DND-41 (cell line): ENCODE results near the gene PHF21B.

ENCODE experiments used
- ATAC-seq: fragments of 200-7000 bp; cut with Tn5 transposase; 3 replicates; pipeline ENCODE4 v1.9.1; 2021; ENCODE audit warnings: low read depth; ENCODE audit not compliant: insufficient read depth
- DNase-seq: peaks from one replicate; pipeline ENCODE4 v3.0.0-alpha.2; 2020
- H2AFZ ChIP-seq: 2 replicates; pipeline ENCODE4 v1.6.0; 2012; ENCODE audit warnings: low read depth, low read length
- H3K27ac ChIP-seq: 2 replicates; pipeline ENCODE4 v1.5.1; 2012; ENCODE audit warnings: low read length, inconsistent platforms
- H3K27me3 ChIP-seq: fragments of 200-600 bp; sonication (generic); 2 replicates; pipeline ENCODE4 v1.6.0; 2012; ENCODE audit warnings: low read length, mild to moderate bottlenecking, inconsistent platforms; ENCODE audit not compliant: insufficient read depth, poor library complexity
- H3K36me3 ChIP-seq: 2 replicates; pipeline ENCODE4 v1.5.1; 2012; ENCODE audit warnings: low read length, inconsistent platforms; ENCODE audit not compliant: insufficient read depth
- H3K4me1 ChIP-seq: 2 replicates; pipeline ENCODE4 v1.5.1; 2012; ENCODE audit warnings: mild to moderate bottlenecking, low read length; ENCODE audit not compliant: insufficient read depth
- H3K4me2 ChIP-seq: 2 replicates; pipeline ENCODE4 v1.6.0; 2012; ENCODE audit warnings: mild to moderate bottlenecking, moderate library complexity, low read length, inconsistent platforms; ENCODE audit not compliant: insufficient read depth
- H3K4me3 ChIP-seq, 2 experiments: fragments of 200-600 bp in 1 of 2; shearing (Covaris generic) in 1 of 2; 2 replicates each; pipeline ENCODE4 v1.5.1; 2012 to 2016; ENCODE audit warnings: inconsistent platforms in 2 of 2, low read length in 2 of 2, mild to moderate bottlenecking in 2 of 2, low read depth in 1 of 2, moderate library complexity in 1 of 2
- H3K79me2 ChIP-seq: 2 replicates; pipeline ENCODE4 v1.6.0; 2012; ENCODE audit warnings: low read length, inconsistent platforms; ENCODE audit not compliant: insufficient read depth
- H3K9ac ChIP-seq: 2 replicates; pipeline ENCODE4 v1.6.0; 2012; ENCODE audit warnings: low read depth, mild to moderate bottlenecking, inconsistent platforms, low read length, moderate library complexity
- H3K9me3 ChIP-seq: 2 replicates; pipeline ENCODE4 v1.5.1; 2012; ENCODE audit warnings: low read length, moderate library complexity, mild to moderate bottlenecking, inconsistent platforms; ENCODE audit not compliant: insufficient read depth, severe bottlenecking
- H4K20me1 ChIP-seq: 2 replicates; pipeline ENCODE4 v1.6.0; 2012; ENCODE audit warnings: low read length; ENCODE audit not compliant: insufficient read depth
- CTCF ChIP-seq: IDR thresholded peaks from 2 replicates; pipeline ENCODE4 v1.5.1; 2012; ENCODE audit warnings: borderline replicate concordance, low read length, moderate library complexity, mild to moderate bottlenecking; ENCODE audit not compliant: poor library complexity, severe bottlenecking; ENCODE audit errors: extremely low read depth
- EZH2 ChIP-seq: IDR thresholded peaks from 3 replicates; pipeline ENCODE4 v1.6.1; 2012; ENCODE audit warnings: borderline replicate concordance, low read depth, mild to moderate bottlenecking, moderate library complexity, low read length, inconsistent platforms; ENCODE audit not compliant: severe bottlenecking

The PHF21B gene

GRCh38 chr22:44881624-44882023, 128.2 kb downstream of the PHF21B start:
- ATAC-seq (no peak), DNase-seq (no peak)
- no peak for TF ChIP-seq CTCF
- no peak for TF ChIP-seq EZH2
- no peak overlapping the region for H3K27ac ChIP-seq
- peaks cover 11% of the 10 kb centered on the region for H4K20me1 ChIP-seq
- 0 out of 2 replicates have a peak, but pooled peaks cover 2% of the 10 kb centered on the region for H3K79me2 ChIP-seq
- H3K4me3 ChIP-seq = no peak overlapping the region
- H3K9me3 ChIP-seq = no peaks in the 10 kb centered on the region
- H2AFZ ChIP-seq = no peak overlapping the region
- no peaks in the 10 kb centered on the region for H3K4me1 ChIP-seq
- no peaks in the 10 kb centered on the region for H3K27me3 ChIP-seq
- no peak overlapping the region for H3K4me2 ChIP-seq
- H3K36me3 ChIP-seq = peaks cover 76% of the 10 kb centered on the region
- H3K9ac ChIP-seq = no peak overlapping the region

GRCh38 chr22:44880610-44881290, 129.1 kb downstream of the PHF21B start:
- no peaks in the 10 kb centered on the region for H3K27me3 ChIP-seq
- no peak for TF ChIP-seq CTCF
- TF ChIP-seq EZH2 = no peak

GRCh38 chr22:44879301-44879680, 130.5 kb downstream of the PHF21B start:
- H3K9me3 ChIP-seq = no peaks in the 10 kb centered on the region
- H3K27me3 ChIP-seq = no peaks in the 10 kb centered on the region
- no peak for DNase-seq
- no peaks in the 10 kb centered on the region for H3K4me1 ChIP-seq
- no peak overlapping the region for H3K9ac ChIP-seq
- H4K20me1 ChIP-seq = peaks cover 9% of the 10 kb centered on the region
- H3K4me2 ChIP-seq = no peak overlapping the region
- TF ChIP-seq EZH2 (no peak), CTCF (no peak)
- no peak overlapping the region for H2AFZ ChIP-seq
- H3K27ac ChIP-seq = no peak overlapping the region
- no peak overlapping the region for H3K4me3 ChIP-seq
- H3K36me3 ChIP-seq = peaks cover 57% of the 10 kb centered on the region
- ATAC-seq = no peak
- H3K79me2 ChIP-seq = no peaks in the 10 kb centered on the region

More at GRCh38 chr22:44880610-44881290, 129.1 kb downstream of the PHF21B start:
- Histone ChIP-seq H3K36me3 (peaks cover 72% of the 10 kb centered on the region), H3K79me2 (0 out of 2 replicates have a peak, but pooled peaks cover 2% of the 10 kb centered on the region), H3K4me3 (no peak overlapping the region), H3K9ac (no peak overlapping the region), H3K4me1 (no peaks in the 10 kb centered on the region), H3K4me2 (no peak overlapping the region), H2AFZ (no peak overlapping the region), H3K9me3 (no peaks in the 10 kb centered on the region), H4K20me1 (peaks cover 11% of the 10 kb centered on the region), H3K27ac (no peak overlapping the region)
- no peak for DNase-seq
- no peak for ATAC-seq
